Keratinocyte (primary cell): ENCODE data around the gene SERPINA5. TPM values are rescaled to one million over a fixed set of nuclear protein-coding genes. Genes with fewer than 3 reads are reported as not detected.

ENCODE experiments used
- DNase-seq: peaks from one replicate; pipeline ENCODE4 v3.0.0-alpha.2; 2011; ENCODE audit warnings: low read depth, missing footprints, low spot score
- FAIRE-seq: peaks from 2 replicates; lab custom pipeline; 2011; peaks lifted over from hg19 to GRCh38; lab: Jason Lieb, UNC
- H2AFZ ChIP-seq: 2 replicates; pipeline ENCODE4 v1.6.0; 2012; ENCODE audit warnings: low read length, control low read depth, inconsistent platforms; ENCODE audit not compliant: control insufficient read depth
- H3K27ac ChIP-seq: 2 replicates; pipeline ENCODE4 v1.5.1; 2011; ENCODE audit warnings: low read length; ENCODE audit not compliant: control insufficient read depth, insufficient read depth
- H3K27me3 ChIP-seq: 3 replicates; pipeline ENCODE4 v1.6.0; 2011; ENCODE audit warnings: low read length; ENCODE audit not compliant: control insufficient read depth, insufficient read depth; ENCODE audit errors: extremely low read depth
- H3K36me3 ChIP-seq, 2 experiments: 2 replicates in 1 of 2; 3 replicates in 1 of 2; pipeline ENCODE4 v1.5.1; 2011; ENCODE audit warnings: low read length in 2 of 2, mild to moderate bottlenecking in 1 of 2; ENCODE audit not compliant: control insufficient read depth in 2 of 2, insufficient read depth in 2 of 2; ENCODE audit errors: extremely low read depth in 1 of 2
- H3K4me1 ChIP-seq: 3 replicates; pipeline ENCODE4 v1.5.1; 2011; ENCODE audit warnings: low read length; ENCODE audit not compliant: control insufficient read depth, insufficient read depth; ENCODE audit errors: extremely low read depth
- H3K4me2 ChIP-seq: 3 replicates; pipeline ENCODE4 v1.6.0; 2011; ENCODE audit warnings: low read depth, low read length; ENCODE audit not compliant: control insufficient read depth, insufficient read depth; ENCODE audit errors: extremely low read depth
- H3K4me3 ChIP-seq, 3 experiments: fragments of 200-600 bp in 1 of 3; sonication (generic) in 1 of 3; 2 replicates in 2 of 3; 3 replicates in 1 of 3; pipeline ENCODE4 v1.5.1; 2011 to 2016; ENCODE audit warnings: low read length in 3 of 3, mild to moderate bottlenecking in 3 of 3, control low read depth in 2 of 3, inconsistent platforms in 1 of 3, low read depth in 1 of 3, mixed read lengths in 1 of 3, mixed run types in 1 of 3, moderate library complexity in 1 of 3; ENCODE audit not compliant: control insufficient read depth in 2 of 3, insufficient read depth in 2 of 3; ENCODE audit errors: extremely low read depth in 1 of 3
- H3K79me2 ChIP-seq: 2 replicates; pipeline ENCODE4 v1.6.0; 2012; ENCODE audit warnings: low read length; ENCODE audit not compliant: control insufficient read depth, insufficient read depth
- H3K9ac ChIP-seq: 3 replicates; pipeline ENCODE4 v1.6.0; 2011; ENCODE audit warnings: low read length; ENCODE audit not compliant: control insufficient read depth, insufficient read depth; ENCODE audit errors: extremely low read depth
- H3K9me1 ChIP-seq: 3 replicates; pipeline ENCODE4 v1.6.0; 2011; ENCODE audit warnings: low read length; ENCODE audit not compliant: control insufficient read depth, insufficient read depth; ENCODE audit errors: extremely low read depth
- H3K9me3 ChIP-seq: 2 replicates; pipeline ENCODE4 v1.5.1; 2012; ENCODE audit warnings: low read depth, low read length; ENCODE audit not compliant: control insufficient read depth
- H4K20me1 ChIP-seq: 3 replicates; pipeline ENCODE4 v1.6.0; 2011; ENCODE audit warnings: low read length; ENCODE audit not compliant: control insufficient read depth, insufficient read depth; ENCODE audit errors: extremely low read depth
- CTCF ChIP-seq, 3 experiments: IDR thresholded peaks in 1 of 3; conservative IDR thresholded peaks in 1 of 3; optimal IDR thresholded peaks in 1 of 3; 2 replicates in 2 of 3; 3 replicates in 1 of 3; pipeline versions ENCODE3 to v1.5.1; 2011; ENCODE audit warnings: low read length in 3 of 3, mild to moderate bottlenecking in 3 of 3, moderate library complexity in 2 of 3, control low read depth in 1 of 3, inconsistent platforms in 1 of 3; ENCODE audit not compliant: insufficient read depth in 2 of 3; ENCODE audit errors: extremely low read depth in 1 of 3
- EZH2 ChIP-seq: IDR thresholded peaks from one replicate; pipeline ENCODE4 v1.6.1; 2012; ENCODE audit warnings: inconsistent platforms, mild to moderate bottlenecking, low read length, moderate library complexity
- dilution Hi-C: fragments of 300-500 bp; cut with MboI; formaldehyde crosslinking; loops from one replicate; pipeline ENCODE4 v1.7.0; 2020; ENCODE audit warnings: low sequenced_read_pairs; ENCODE audit not compliant: extremely low pct_ligation_motif_present
- polyA plus RNA-seq, 5 experiments: library from polyadenylated mRNA; depleted of rRNA in 3 of 5; stranded (reverse) in 3 of 5; stranded (forward) in 1 of 5; unstranded in 1 of 5; fragments of >200 nt; gene quantifications; 1 replicate in 1 of 5; 2 replicates in 3 of 5; 3 replicates in 1 of 5; pipeline versions ENCODE4 v1.2.1 to v1.2.3, GENCODE V29; 2011 to 2012; ENCODE audit warnings: missing spikeins in 2 of 5, low read depth in 1 of 5, low replicate concordance in 1 of 5

The SERPINA5 gene
- polyA plus RNA-seq, 1 donor (not counting 4 experiments of a cell fraction or from before 2014, with no cell fraction given): not detected

- H3K9me1 ChIP-seq: no peaks in the 10 kb centered on the region
- H2AFZ ChIP-seq: no peak overlapping the region
- no peaks in the 10 kb centered on the region for H3K9me3 ChIP-seq
- TF ChIP-seq EZH2 (no peak), CTCF (optimal IDR thresholded peaks at IDR 0.05 in 1 of 3, IDR thresholded peaks at IDR 0.05 in 1 of 3, conservative IDR thresholded peaks at IDR 0.05 in 1 of 3; ENCODE audit: extremely low read depth in 1 of 3, insufficient read depth in 2 of 3, low read length in 3 of 3) (no peak)
- no peak overlapping the region for H3K27ac ChIP-seq
- H3K27me3 ChIP-seq: no peaks in the 10 kb centered on the region
- H3K4me2 ChIP-seq: no peak overlapping the region
- no peak overlapping the region for H3K9ac ChIP-seq
- H3K4me1 ChIP-seq: peaks cover 11% of the 10 kb centered on the region
- no peaks in the 10 kb centered on the region for H4K20me1 ChIP-seq
- dilution Hi-C loops: no loop called here
- FAIRE-seq: no peak
- no peak for DNase-seq
- no peaks in the 10 kb centered on the region for H3K79me2 ChIP-seq
- no peaks in the 10 kb centered on the region for H3K36me3 ChIP-seq
- no peak overlapping the region for H3K4me3 ChIP-seq
Observed at GRCh38 chr14:94594441-94594840, 13.2 kb downstream of the SERPINA5 start.

- Histone ChIP-seq H3K4me2 (no peak overlapping the region), H3K79me2 (no peaks in the 10 kb centered on the region), H3K27me3 (no peaks in the 10 kb centered on the region), H3K9me1 (no peaks in the 10 kb centered on the region), H2AFZ (no peak overlapping the region), H3K9me3 (no peaks in the 10 kb centered on the region), H4K20me1 (no peaks in the 10 kb centered on the region), H3K27ac (no peak overlapping the region), H3K4me1 (peaks cover 25% of the 10 kb centered on the region), H3K4me3 (no peak overlapping the region), H3K9ac (no peak overlapping the region), H3K36me3 (no peaks in the 10 kb centered on the region)
- DNase-seq (no peak), FAIRE-seq (no peak)
- dilution Hi-C loops: no loop called here
- TF ChIP-seq CTCF (optimal IDR thresholded peaks at IDR 0.05 in 1 of 3, IDR thresholded peaks at IDR 0.05 in 1 of 3, conservative IDR thresholded peaks at IDR 0.05 in 1 of 3; ENCODE audit: extremely low read depth in 1 of 3, insufficient read depth in 2 of 3, low read length in 3 of 3) (no peak), EZH2 (no peak)
Observed at GRCh38 chr14:94595912-94596311, 14.7 kb downstream of the SERPINA5 start.
